HL-60/S4 treated with phorbol 12-myristate 13-acetate at 8.2 ng/mL for 4 days and 3 days (cell line): ENCODE results near the gene WFS1.

Experiments
- in situ Hi-C: fragments of 300-500 bp; cut with MboI; formaldehyde crosslinking; loops from 2 replicates; pipeline ENCODE4 v1.15.0; 2022; ENCODE audit warnings: low sequenced_read_pairs

WFS1 gene

DNA sequence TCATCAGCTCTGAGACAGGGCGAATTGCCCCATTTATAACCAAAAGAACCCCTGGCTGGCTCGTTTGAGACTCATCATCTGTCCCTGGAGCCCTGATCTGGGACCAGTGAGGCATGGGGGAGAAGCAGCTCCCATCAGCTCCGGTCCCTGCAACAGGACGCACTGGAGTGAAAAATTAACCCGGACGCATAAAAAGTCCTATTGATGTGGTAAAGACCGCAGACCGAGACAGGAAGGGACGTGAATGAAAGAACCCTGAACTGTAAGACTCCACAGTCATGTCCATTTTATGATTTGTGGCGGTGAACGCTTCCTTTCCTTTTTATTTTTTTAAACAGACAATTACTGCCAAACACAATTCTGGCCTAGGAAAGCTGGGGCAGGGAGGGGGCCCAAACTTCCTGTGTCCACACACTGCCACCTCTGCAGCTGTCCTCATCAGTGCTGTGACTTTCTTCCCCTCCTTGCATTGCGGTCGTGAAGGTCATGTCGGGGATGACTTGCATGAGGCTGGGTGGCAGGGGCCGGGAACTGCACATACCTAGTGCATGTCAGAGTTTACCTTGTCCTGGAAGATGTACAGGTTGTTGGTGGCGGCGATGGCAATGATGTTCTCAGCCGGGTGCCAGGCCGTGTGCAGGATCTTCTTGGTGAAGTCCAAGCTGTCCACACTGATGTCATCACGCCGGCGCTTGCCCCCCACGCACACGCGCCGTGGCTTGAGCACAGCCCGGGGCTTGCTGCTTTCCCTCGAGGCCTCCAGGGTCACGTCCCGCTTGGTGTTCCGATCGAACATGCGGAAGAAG is 53.3 kb downstream of the WFS1 start:
- in situ Hi-C loops, result no loop called here

DNA sequence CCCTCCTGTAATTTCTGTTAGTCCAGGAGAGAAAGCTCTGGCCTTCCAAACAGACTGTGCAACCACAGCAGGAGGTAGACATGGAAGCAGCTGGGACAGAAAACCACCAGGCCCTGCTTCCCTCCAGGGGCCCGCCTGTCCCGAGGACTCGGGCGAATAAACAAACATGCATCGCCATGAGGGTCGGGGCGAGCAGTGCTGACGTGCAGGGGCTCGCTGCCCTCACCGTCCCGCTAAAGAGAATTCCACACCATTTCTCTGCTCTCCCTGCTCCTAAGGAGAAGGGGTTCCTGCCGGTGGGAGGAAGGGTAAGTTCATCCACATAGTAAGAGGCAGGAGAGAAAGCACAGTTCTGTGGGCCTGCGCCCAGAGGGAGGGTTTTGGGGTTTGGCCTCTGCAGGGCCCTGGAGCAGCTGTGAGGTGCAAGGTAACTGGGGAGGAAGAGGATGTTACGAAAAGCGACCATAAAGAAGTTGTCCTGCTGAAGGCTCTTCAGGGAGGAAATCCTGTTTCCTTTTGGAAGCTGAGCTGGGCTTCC is 54.9 kb downstream of the WFS1 start:
- in situ Hi-C loops, result no loop called here

DNA sequence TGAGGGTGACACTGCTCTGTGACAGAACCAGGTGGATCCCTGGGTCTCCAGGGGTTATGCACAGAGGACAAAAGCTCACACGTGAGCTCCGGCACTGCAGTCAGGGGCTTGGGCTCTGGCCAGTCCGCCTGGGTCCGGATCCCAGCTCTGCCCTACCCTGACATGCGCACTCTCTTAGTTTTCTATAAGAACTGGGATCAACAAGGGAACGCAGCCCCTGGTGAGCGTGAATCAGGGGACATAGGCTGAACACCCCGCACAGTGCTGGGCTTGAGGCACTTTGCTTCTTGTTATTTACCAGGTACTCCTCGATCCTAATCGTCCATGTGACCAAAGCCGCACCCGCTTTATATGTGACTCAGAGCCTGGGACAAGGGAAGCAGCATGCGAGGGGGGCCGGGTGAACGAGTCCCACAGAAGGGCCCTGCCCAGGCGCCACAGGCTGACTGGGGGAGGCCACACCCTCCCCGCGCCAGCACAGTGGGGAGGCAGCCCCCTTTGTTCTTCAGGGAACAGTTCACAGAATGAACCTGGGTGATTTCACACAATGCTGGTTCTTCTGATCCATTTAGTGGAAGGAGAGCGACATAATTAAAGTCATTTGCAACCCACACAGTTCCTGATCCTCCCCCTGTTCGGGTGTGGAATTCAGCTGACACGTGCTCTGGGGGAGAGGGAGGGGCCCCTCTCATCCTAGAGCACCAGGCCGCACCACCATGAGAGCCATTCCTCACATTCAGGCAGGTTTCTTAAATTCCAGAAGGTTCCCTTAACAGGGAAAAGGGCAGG is 55.5 kb downstream of the WFS1 start:
- in situ Hi-C loops, result loop anchor here (5.0 kb wide), 1 partner anchor 73 kb away; no protein-coding TSS in a partner anchor

DNA sequence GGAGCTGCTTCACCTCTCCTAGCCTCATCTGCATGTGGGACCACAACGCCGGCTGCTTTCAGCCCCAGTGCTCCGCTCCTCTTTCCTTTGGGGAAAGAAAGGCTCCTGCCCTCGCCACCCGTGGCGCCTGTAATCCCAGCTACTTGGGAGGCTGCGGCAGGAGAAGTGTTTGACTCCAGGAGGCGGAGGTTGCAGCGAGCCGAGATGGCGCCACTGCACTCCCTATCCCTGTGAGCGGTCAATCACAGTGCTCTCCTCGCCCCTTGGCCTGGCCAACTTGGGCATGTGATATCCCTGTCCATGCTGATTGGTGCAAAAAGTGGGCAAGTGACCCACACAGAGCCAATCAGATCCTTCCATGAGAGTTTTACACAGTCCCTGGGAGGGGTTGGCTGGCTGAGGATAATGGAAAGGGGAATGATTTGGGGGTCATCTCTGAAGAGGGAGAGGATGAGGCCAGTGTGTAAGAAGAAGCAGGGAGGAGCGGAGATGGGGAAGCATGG is 56.2 kb downstream of the WFS1 start:
- in situ Hi-C loops, result loop anchor here (5.0 kb wide), 1 partner anchor 74 kb away; no protein-coding TSS in a partner anchor

DNA sequence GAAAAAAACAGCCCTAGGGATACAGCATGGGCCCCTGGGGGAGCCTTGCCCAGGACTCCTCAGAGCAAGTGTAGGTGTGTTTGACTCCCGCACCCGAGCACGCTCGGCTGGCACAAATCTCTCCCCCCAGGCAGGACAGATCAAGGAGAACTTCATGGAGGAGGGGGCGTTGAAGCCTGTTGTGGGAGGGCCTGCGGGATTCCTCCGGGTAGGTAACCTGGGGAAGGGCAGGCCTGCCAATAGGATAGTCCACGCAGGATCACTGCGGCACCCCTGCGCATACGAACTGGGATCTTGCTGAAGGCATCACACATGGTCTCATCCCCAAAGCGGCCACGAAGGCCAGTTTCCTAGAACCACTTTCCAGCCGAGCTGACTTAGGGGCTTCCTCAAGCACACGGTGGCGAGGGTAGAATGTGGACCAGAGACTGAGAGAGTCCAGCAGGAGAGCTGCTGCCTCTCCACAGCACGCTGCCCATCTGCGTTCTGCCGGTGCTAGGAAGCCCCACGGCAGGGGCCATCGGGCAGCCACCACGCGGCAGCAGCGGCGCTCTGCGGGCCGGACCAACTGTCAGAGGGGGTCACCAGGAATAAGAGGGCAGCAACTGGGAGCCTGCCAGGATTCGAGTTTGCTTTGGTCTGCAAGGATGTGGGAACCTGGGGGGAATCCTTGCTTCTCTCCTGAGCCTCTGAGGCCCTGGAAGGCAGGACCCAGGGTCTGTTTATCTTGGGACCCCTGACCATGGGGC is 56.8 kb downstream of the WFS1 start:
- in situ Hi-C loops, result loop anchor here (5.0 kb wide), 1 partner anchor 74 kb away; no protein-coding TSS in a partner anchor

DNA sequence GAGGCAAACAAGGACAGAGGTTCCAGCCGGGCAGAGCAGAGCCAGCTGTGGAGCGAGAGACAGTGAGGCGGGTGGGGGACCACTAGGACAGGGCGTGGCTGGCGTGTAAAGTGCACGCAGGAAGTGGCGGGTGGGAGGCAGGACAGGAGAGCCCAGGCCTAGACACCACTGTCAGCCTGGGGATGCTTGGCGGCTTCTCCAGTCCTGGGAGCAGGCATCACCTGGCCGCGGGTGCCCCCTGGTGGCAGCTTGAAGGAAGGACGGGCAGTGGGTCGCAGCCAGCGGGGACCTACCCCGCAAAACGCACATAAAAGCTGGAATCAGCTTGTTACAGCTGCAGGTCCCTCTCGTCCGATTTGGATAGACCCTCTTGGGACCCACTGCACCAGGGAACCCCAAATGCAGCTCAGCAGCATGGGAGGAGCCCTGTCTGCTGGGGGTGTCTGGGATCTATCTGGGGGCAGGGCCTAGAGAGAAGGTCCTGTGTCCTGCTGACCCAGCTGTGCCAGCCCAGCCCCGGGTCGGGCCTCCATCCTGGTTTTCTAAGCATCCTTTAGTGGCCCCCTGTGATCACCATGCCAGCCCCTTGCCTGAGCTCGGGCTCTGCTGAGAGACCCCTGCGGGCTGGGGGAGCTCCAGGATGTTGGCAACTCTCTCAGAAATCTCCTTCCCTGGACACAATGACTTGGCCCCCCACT is 57.7 kb downstream of the WFS1 start:
- in situ Hi-C loops, result loop anchor here (5.0 kb wide), 1 partner anchor 75 kb away; no protein-coding TSS in a partner anchor

DNA sequence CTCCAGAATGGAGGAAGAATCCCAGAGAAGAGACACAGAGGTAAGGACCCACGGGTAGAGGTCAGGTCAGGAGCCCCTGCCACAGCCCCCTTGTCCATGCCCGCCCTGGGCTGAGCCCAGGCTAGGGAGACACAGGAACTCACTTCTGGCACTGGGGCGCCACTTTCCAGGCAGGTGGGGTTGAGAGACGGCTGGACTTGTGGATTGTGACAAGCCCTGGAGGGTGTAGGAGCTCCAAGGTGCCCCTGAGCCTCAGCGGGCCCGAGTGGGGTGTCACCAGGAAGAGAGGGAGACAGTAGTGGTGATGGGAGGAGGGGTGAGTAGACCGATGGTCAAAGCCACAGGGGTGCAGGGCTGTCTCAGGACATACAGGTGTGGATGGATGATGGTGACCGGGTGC is 58.9 kb downstream of the WFS1 start:
- in situ Hi-C loops, result loop anchor here (5.0 kb wide), 1 partner anchor 76 kb away; no protein-coding TSS in a partner anchor

DNA sequence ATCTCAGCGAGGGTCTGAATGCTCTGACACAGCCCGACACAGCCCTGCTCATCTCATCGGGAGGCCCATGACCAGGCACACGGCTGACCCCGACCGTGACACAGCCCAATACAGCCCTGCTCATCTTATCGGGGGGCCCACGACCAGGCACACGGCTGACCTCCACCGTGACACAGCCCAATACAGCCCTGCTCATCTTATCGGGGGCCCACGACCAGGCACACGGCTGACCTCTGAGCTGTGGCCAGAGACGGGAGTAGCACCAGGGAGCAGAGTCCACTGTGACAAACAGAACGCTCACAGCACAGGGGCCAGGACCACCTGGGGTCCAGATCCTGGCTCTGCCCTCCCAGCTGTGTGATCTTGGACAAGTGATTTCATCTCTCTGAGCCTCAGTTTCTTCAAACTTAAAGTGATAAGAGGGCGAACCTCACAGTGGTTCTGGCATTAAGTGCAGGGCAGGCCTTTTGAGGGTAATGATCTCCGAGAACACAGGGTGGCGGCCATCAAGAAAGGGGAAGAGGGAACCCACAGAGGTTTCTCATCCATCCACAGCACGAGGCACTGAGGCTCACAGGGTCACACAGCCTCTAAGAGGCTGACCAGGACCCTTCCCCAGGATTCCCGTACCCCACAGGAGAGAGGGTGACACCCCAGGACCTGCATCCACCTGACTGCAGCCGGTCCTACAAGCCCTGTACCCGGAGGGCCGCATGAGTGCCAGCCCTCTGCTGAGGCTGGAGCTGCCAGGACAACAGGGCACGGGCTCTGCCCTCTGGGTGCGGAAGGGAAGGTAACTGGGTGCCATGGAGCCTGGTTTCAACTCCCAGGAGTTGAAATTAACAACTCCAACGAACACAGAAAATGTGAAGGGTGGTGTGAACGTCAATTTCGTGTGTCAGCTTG is 60.1 kb downstream of the WFS1 start:
- in situ Hi-C loops, result loop anchor here (5.0 kb wide), 1 partner anchor 77 kb away; no protein-coding TSS in a partner anchor

DNA sequence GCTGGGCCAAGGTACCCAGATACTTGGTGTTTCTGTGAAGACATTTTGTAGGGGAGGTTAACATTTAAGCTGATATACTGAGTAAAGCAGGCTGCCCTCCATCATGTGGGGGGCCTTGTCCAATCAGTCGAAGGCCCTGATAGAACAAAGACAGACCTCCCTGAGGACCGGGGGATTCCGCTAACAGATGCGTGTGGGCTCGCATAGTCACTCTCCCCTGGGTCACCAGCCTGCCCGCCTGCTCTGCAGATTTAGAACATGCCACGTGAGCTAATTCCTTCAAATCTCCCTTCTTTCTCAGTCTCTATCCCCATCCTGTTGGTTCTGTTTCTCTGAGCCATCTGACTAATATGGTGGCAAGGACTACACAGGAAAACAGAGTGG is 60.7 kb downstream of the WFS1 start:
- in situ Hi-C loops, result no loop called here

DNA sequence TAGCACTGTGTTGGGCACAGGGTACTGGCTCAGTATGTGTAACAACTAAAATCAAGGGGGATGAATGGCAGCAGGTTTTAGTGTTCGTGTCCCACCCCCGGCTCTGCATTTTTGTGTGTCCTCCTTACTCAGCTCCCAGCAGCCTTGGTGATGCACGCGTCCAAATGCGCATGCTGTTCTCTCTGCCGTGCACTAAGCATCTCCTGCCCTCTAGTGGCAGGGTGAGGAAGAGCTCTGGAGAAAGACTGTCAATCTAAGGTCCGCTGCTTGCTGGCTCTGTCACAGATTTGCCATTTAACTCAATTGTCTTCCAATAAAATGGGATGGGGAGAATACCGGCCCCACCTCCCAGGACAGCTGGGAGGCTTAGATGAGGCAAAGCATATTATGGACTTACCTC is 61.4 kb downstream of the WFS1 start:
- in situ Hi-C loops, result no loop called here

DNA sequence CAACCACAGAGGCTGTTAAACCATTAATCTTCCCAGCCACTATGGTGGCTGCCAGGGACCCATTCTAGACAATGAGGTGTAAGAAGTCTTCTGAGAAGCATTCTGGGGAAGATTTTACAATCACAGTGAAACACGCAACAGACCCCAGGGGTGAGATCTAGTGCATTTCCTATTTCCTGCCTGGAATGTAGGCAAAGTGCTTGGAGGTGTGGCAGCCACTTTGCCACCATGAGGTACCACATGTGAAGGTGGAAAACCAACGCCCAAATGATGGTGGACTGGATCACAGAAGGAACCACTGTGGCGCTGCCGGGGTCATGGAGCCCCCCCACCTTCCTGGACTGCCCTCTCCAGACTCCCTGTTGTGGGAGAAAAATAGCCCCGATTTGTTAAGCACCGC is 61.8 kb downstream of the WFS1 start:
- in situ Hi-C loops, result no loop called here

DNA sequence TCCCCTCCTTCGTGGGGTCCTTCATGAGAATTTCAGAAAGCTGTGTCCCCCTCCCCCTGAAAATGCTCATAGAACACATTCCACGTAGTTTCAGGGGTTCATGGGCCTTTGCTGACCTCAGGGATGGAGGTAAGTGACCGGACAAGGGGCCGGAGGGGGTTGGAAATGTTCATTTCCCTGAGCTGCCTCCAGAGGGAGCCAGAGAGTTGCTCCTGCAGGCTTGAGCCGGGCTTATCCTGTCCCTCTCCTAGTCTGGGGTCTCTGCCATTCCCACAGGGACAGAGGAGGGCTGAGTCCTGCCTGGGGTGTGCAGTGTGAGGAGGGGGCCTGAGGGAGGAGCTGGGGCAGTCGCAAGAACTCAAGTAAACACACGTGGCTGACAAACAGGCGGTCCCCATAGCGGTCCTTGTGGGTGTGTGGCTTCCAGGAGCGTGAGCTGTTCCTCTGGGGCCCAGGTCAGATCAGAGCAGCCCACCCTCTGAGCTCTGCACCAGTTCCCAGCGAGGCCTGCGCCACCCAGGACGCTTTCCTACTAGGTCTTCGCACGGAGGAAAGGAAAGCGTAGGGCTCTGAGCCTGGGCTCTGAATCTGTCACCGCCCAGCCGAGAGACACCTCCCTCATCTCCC is 62.5 kb downstream of the WFS1 start:
- in situ Hi-C loops, result no loop called here

DNA sequence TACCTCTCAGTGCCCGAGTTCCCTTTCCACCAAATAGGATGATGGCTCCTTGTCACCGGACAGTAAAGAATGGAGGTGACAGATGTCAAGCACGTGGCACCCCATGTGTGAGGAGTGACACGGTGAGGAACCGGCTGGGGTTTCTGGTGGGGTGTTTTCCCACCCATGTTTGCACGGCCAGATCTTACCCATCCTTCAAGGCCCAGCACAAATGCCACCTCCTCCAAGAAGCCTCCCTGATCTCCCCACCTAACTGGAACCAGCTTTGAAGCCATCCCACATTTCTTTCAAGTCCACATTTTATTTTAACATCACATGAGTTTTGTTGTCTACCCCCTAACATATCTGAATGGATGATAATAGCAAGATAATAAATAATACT is 63.0 kb downstream of the WFS1 start:
- in situ Hi-C loops, result no loop called here

DNA sequence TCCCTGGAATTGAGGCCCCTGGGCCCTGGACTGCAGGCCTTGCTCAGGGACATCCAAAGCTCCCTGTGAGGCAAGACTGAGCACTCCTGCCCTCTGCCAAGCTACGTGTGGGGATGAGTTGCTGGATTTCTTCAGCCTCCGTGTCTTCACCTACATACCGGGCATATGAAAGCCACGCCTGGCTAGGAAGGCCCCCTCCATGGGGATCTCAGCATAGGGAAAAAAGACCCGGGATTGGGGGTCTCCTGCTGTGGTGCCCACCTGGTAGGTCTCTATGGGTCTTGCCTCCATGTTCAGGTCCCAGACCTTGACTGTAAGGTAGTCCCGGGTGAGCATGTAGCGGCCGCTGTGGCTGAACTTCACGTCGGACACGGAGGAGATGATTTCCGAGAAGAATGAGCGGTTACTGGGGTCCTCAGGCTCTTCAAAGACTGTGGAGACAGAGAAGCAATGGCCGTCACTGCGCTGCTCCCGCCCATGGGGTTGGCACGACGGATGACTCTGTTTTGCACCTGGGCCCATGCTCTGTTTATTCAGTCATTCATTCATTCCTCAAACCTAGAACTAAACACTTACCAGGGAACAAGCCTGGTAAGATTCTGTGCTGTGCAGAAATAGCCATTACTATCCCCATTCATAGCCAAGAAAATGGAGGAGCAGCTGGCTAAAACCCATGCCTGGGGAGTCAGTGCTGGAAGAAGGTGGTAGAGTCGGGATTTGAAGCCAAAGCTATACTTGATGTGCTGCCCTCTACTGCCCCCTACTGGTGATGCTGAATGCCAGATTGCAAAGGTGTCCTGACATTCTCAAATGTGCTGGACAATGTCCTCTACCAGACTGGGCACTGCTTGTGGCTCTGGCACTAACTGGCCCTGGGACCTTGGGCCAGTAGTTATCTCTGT is 63.9 kb downstream of the WFS1 start:
- in situ Hi-C loops, result no loop called here

DNA sequence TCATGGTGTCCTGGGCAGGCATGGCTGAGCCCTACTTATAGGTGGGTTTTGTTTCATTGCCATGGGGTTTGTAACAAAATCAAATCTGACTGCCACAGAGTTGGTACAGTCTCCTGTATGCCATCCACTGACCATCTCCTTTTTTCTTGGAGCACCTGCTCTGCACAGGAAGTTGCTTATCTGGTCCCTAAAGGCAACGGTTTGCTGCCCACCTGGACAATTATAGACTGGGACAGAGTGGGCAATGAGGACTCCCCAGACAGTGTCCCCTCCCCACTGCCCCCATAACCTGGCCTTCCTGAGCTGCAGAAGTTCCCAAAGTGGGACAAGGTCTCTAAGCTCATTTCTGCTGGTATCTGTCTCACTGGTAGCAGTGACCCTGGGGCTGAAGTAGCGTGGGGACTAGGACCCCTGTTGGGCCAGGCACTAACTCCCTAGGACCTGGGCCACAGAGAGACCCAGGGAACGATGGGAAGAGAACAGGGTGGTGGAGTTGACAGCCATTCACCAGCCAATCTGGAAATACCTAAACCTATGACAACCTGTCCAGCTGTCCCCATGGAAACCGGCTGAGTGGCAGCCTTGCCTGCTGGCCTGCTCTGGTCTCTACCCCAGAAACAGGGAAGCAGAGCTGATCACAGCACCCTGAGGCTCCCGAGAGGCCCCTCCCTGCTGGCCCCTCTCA is 64.7 kb downstream of the WFS1 start:
- in situ Hi-C loops, result no loop called here

DNA sequence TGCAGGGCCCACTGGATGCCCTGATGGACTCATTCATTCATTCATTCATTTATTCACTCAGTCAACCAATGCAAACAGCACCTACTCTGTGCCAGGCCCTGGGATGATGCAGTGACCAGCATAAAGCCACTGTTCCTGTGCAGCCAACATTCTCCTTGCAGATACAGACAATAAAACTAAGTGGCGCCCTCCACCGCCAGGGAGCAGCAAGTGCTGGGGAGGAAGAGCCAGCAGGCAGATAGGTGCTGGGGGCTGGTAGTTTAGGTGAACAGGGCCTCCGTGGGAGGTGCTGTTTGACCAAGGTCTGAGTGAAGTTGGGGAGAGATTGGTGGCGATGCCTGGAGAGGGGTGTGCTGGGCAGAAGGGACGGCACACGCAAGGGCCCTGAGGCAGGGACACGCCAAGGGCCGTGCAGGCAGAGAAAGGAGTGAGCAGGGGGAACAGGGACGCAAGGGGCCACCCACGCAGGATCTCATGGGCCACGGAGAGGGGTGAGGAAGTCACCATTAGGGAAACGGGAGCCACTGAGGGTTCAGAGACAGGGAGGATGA is 65.5 kb downstream of the WFS1 start:
- in situ Hi-C loops, result no loop called here

DNA sequence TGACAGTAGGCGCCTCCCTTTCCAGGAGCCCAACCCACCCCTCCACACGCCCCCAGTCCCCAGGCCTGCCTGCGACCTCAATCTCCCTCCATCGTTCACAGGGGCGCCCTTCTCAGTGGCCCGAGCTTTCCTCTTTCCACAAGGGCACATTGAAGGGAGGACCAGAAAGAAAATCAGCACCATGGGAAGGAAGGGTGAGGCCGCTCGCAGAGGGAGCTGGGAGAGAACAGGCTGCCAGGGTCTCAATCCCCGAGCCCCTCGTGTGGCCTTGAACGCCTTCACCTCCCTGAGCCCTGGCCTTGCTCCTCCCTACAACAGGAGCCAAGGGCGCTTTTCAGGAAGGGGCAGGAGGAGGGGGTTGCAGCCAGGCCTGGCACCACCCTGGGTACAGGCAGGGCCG is 66.5 kb downstream of the WFS1 start:
- in situ Hi-C loops, result no loop called here
